Parathyroid adenoma (tissue), 2 donors: ENCODE measurements around the gene EDEM3.

Experiments used
- H2AFZ ChIP-seq: fragments of 300-600 bp; sonication (generic); one replicate; pipeline ENCODE4 v1.7.0; 2017; ENCODE audit warnings: antibody characterized with exemption, mild to moderate bottlenecking
- H3K27ac ChIP-seq: fragments of 300-600 bp; sonication (generic); one replicate; pipeline ENCODE4 v1.7.0; 2017
- H3K27me3 ChIP-seq: fragments of 300-600 bp; sonication (generic); one replicate; pipeline ENCODE4 v1.7.0; 2017; ENCODE audit warnings: low read length; ENCODE audit not compliant: control insufficient read depth, insufficient read depth
- H3K36me3 ChIP-seq: fragments of 300-600 bp; sonication (generic); one replicate; pipeline ENCODE4 v1.7.0; 2017; ENCODE audit warnings: low read length; ENCODE audit not compliant: control insufficient read depth, insufficient read depth
- H3K4me1 ChIP-seq: fragments of 300-600 bp; sonication (generic); one replicate; pipeline ENCODE4 v1.7.0; 2017; ENCODE audit warnings: control low read depth
- H3K4me2 ChIP-seq: fragments of 300-600 bp; sonication (generic); one replicate; pipeline ENCODE4 v1.7.0; 2017; ENCODE audit warnings: low read length
- H3K4me3 ChIP-seq: fragments of 300-600 bp; sonication (generic); one replicate; pipeline ENCODE4 v1.7.0; 2017; ENCODE audit warnings: low read depth, low read length
- H3K79me2 ChIP-seq: fragments of 300-600 bp; sonication (generic); one replicate; pipeline ENCODE4 v1.7.0; 2017; ENCODE audit warnings: control low read depth
- H3K9ac ChIP-seq: fragments of 300-600 bp; sonication (generic); one replicate; pipeline ENCODE4 v1.7.0; 2017; ENCODE audit warnings: mild to moderate bottlenecking
- H3K9me3 ChIP-seq: fragments of 300-600 bp; sonication (generic); one replicate; pipeline ENCODE4 v1.7.0; 2017; ENCODE audit warnings: low read length; ENCODE audit not compliant: control insufficient read depth
- CTCF ChIP-seq: fragments of 300-600 bp; sonication (generic); IDR thresholded peaks from one replicate; pipeline ENCODE4 v1.7.0; 2017; ENCODE audit warnings: antibody characterized with exemption, mild to moderate bottlenecking
- donor health status: primary hyperparathyroidism.

Gene EDEM3

DNA sequence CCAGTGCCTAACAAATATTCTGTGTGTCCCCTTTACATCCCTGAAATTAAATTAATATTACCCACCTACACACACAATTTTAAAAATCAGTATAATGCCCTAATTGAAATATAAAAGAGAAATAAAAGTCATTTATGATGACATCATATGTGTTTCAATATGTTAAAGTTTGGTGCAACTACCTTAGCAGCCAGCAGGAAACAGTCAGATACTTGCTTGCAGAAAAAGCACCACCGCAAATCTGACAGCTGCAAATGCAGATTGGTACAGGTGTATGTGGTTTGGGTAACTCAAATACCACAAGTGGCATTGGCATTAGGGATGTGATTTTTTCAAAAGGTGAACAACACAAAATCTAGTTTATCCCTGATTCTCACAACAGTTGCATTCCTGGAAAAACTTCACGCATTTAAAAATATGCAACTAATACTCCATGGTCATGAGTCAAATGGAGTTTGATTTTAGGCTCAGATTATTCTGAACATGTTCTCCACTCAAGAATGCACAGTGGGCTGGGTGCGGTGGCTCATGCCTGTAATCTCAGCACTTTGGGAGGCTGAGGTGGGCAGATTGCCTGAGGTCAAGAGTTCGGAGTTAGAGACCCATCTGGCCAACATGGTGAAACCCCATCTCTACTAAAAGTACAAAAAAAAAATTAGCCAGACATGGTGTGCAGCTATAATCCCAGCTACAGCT, 106.3 kb downstream of the EDEM3 start:
- H3K27ac ChIP-seq: no peak overlapping the region
- H3K36me3 ChIP-seq: no peaks in the 10 kb centered on the region
- TF ChIP-seq CTCF: no peak
- no peaks in the 10 kb centered on the region for H3K9me3 ChIP-seq
- H3K79me2 ChIP-seq: no peaks in the 10 kb centered on the region
- no peak overlapping the region for H3K4me3 ChIP-seq
- H2AFZ ChIP-seq: no peak overlapping the region
- H3K4me1 ChIP-seq: no peaks in the 10 kb centered on the region
- H3K9ac ChIP-seq: no peak overlapping the region
- no peaks in the 10 kb centered on the region for H3K27me3 ChIP-seq
- no peak overlapping the region for H3K4me2 ChIP-seq

DNA sequence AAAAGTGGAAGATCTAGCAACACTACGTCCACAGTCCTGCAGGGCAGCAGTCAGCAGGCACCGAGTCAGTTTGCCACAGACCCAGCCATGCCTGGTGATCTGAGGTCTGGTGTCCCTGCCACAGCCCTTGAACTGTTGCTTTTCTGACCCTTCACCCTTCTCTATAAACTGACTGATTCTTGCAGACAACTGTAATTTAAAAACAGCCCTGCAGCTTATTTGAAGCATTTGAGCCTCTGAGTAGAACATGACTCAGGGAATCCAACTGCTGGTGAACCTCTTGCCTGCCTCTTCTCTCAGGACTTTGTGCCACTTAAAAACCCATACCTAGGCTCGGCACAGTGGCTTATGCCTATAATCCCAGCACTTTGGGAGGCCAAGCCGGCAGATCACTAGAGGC, 107.2 kb downstream of the EDEM3 start:
- no peaks in the 10 kb centered on the region for H3K27me3 ChIP-seq
- no peak for TF ChIP-seq CTCF

DNA sequence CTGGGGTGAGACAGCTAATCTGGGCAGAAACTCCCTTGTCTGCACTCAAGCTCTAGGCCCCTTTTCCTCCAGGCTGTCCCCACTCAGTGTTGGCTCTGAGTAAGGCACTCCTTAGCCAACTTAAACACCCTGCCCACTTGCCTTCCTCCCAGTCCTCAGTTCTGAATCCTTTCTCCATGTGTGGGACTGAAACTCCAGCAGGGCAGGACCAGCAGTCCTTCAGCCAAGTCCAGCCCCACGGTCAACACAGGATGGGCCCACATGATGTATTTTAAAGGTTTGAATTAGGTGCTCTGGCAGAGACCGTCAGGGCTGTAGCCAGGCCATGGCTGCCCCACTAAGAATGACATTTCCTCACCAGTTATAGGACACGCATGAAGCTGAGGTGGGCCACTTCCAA, 107.8 kb downstream of the EDEM3 start:
- no peak overlapping the region for H3K9ac ChIP-seq
- H3K4me2 ChIP-seq: no peak overlapping the region
- no peaks in the 10 kb centered on the region for H3K4me1 ChIP-seq
- no peaks in the 10 kb centered on the region for H3K27me3 ChIP-seq
- no peak overlapping the region for H3K4me3 ChIP-seq
- no peaks in the 10 kb centered on the region for H3K36me3 ChIP-seq
- no peaks in the 10 kb centered on the region for H3K79me2 ChIP-seq
- H3K27ac ChIP-seq: no peak overlapping the region
- no peak for TF ChIP-seq CTCF
- H2AFZ ChIP-seq: no peak overlapping the region
- no peaks in the 10 kb centered on the region for H3K9me3 ChIP-seq

More for the DNA sequence above, 107.2 kb downstream of the EDEM3 start:
- no peaks in the 10 kb centered on the region for H3K36me3 ChIP-seq
- H2AFZ ChIP-seq: no peak overlapping the region
- no peak overlapping the region for H3K4me3 ChIP-seq
- no peaks in the 10 kb centered on the region for H3K4me1 ChIP-seq
- H3K4me2 ChIP-seq: no peak overlapping the region
- H3K27ac ChIP-seq: no peak overlapping the region
- no peak overlapping the region for H3K9ac ChIP-seq
- H3K79me2 ChIP-seq: no peaks in the 10 kb centered on the region
- no peaks in the 10 kb centered on the region for H3K9me3 ChIP-seq

- no peaks in the 10 kb centered on the region for H3K4me1 ChIP-seq
- no peak overlapping the region for H2AFZ ChIP-seq
- H3K27ac ChIP-seq: no peak overlapping the region
- no peak overlapping the region for H3K4me3 ChIP-seq
- no peak overlapping the region for H3K4me2 ChIP-seq
- TF ChIP-seq CTCF: no peak
- no peak overlapping the region for H3K9ac ChIP-seq
- H3K9me3 ChIP-seq: no peaks in the 10 kb centered on the region
- no peaks in the 10 kb centered on the region for H3K36me3 ChIP-seq
- no peaks in the 10 kb centered on the region for H3K79me2 ChIP-seq
- H3K27me3 ChIP-seq: no peaks in the 10 kb centered on the region
These were observed 108.4 kb downstream of the EDEM3 start for GRCh38 chr1:184646178-184646701.

DNA sequence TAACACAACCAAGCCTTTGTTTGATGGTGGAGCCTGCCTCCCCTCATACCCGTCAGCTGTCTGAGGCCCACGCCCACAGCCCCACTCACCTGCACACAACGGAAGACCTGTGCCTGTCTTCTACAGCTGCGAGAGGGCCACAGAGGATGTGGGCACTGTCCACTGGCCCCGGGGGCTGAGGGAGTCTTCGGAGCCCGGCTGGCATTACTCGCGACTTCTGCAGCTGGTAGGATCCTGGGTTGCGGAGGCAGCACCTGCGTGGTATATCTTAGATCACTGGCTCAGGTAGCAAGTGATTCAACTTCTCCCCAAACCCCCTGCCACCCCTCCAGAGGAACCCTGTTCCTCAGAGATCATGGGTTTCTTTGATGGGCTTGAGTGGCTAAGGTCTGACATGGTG, 109.9 kb downstream of the EDEM3 start:
- Histone ChIP-seq H3K9me3 (no peaks in the 10 kb centered on the region), H3K4me1 (no peaks in the 10 kb centered on the region), H3K4me3 (no peak overlapping the region), H3K36me3 (no peaks in the 10 kb centered on the region), H3K79me2 (no peaks in the 10 kb centered on the region), H2AFZ (no peak overlapping the region), H3K9ac (no peak overlapping the region), H3K27me3 (no peaks in the 10 kb centered on the region), H3K4me2 (no peak overlapping the region), H3K27ac (no peak overlapping the region)
- TF ChIP-seq CTCF: no peak
